22Rv1 (cell line): ENCODE data around the gene FARSB.
A peak's percentile ranks its signal among the peaks of the same experiment; 100 is the strongest.

Experiments
- CTCF ChIP-seq: fragments of 450-650 bp; IDR thresholded peaks from 2 replicates; pipeline ENCODE4 v1.5.1; 2017; ENCODE audit warnings: mild to moderate bottlenecking
- ZFX ChIP-seq: fragments of 450-650 bp; IDR thresholded peaks from 2 replicates; pipeline ENCODE4 v1.6.1; 2017; ENCODE audit warnings: antibody characterized with exemption, borderline replicate concordance

- TF ChIP-seq CTCF (peak; percentile 58), ZFX (no peak)
These were observed 37.9 kb upstream of the FARSB start for GRCh38 chr2:222693837-222694236.
